Measurements from ENCODE around the gene LNX2.
"Not testable (repeated sequence)": the region's sequence is repeated elsewhere in the genome, so short reads cannot be mapped to it uniquely, and the experiment has no call there.

Gene LNX2

GRCh38 chr13:27636589-27637288 is 16.4 kb upstream of the LNX2 start:
- no peak for DNase-seq

GRCh38 chr13:27635266-27635665 is 14.9 kb upstream of the LNX2 start:
- no peak for DNase-seq

GRCh38 chr13:27634791-27635190 is 14.5 kb upstream of the LNX2 start:
- no peak for DNase-seq

- no peak for DNase-seq
These were observed 13.9 kb upstream of the LNX2 start for GRCh38 chr13:27634231-27634630.

- no peak for DNase-seq
These were observed 12.3 kb upstream of the LNX2 start for GRCh38 chr13:27632648-27633047.

- DNase-seq, result no peak
These were observed 11.9 kb upstream of the LNX2 start for GRCh38 chr13:27632214-27632613.

- no peak for DNase-seq
These were observed 11.3 kb upstream of the LNX2 start for GRCh38 chr13:27631665-27632064.

- DNase-seq, result no peak
These were observed 10.8 kb upstream of the LNX2 start for GRCh38 chr13:27631156-27631555.

GRCh38 chr13:27628766-27629165 is 8.4 kb upstream of the LNX2 start:
- DNase-seq, result not testable (repeated sequence)

- no peak for DNase-seq
These were observed 7.8 kb upstream of the LNX2 start for GRCh38 chr13:27628081-27628480.

- no peak for DNase-seq
These were observed 7.1 kb upstream of the LNX2 start for GRCh38 chr13:27627380-27627779.

GRCh38 chr13:27625839-27626238 is 5.5 kb upstream of the LNX2 start:
- DNase-seq, result no peak

- no peak for DNase-seq
These were observed 3.7 kb upstream of the LNX2 start for GRCh38 chr13:27624071-27624470.

GRCh38 chr13:27622881-27623280 is 2.6 kb upstream of the LNX2 start:
- no peak for DNase-seq

- peak; percentile 63 for DNase-seq
These were observed 1.9 kb upstream of the LNX2 start for GRCh38 chr13:27622102-27622820.

GRCh38 chr13:27621366-27622101 is 1.2 kb upstream of the LNX2 start, which contains the start of gene POLR1D:
Gene POLR1D, plus strand, starts transcription at chr13:27621892. Its CDS starts 92 bp downstream, at chr13:27621984.
- DNase-seq, result peak; percentile 89

- no peak for DNase-seq
These were observed 712 bp upstream of the LNX2 start for GRCh38 chr13:27621116-27621365.

GRCh38 chr13:27619728-27620376 is 477 bp downstream of the LNX2 start:
- DNase-seq, result peak; percentile 43

GRCh38 chr13:27619093-27619727 is 1.1 kb downstream of the LNX2 start:
- DNase-seq, result peak; percentile 43

GRCh38 chr13:27617881-27618321 is 2.4 kb downstream of the LNX2 start:
- no peak for DNase-seq

- no peak for DNase-seq
These were observed 6.7 kb downstream of the LNX2 start for GRCh38 chr13:27613628-27614027.

GRCh38 chr13:27607125-27607524 is 13.2 kb downstream of the LNX2 start:
- no peak for DNase-seq

- DNase-seq, result no peak
These were observed 14.6 kb downstream of the LNX2 start for GRCh38 chr13:27605610-27606200.

Measured in NCI-H526 treated with DMSO at 0.1 percent for 48 hours (cell line).